GM20000 (cell line): ENCODE results near the gene NRGN.

Source experiments
- DNase-seq: peaks from one replicate; pipeline ENCODE4 v3.0.0; 2012; ENCODE audit warnings: low spot score
- TF ChIP-seq, protein P1 (sequence below): IDR thresholded peaks from 2 replicates; pipeline ENCODE4 v1.5.1; 2012; ENCODE audit warnings: mild to moderate bottlenecking, control low read depth; ENCODE audit errors: extremely low read depth, missing control alignments

NRGN gene

DNA sequence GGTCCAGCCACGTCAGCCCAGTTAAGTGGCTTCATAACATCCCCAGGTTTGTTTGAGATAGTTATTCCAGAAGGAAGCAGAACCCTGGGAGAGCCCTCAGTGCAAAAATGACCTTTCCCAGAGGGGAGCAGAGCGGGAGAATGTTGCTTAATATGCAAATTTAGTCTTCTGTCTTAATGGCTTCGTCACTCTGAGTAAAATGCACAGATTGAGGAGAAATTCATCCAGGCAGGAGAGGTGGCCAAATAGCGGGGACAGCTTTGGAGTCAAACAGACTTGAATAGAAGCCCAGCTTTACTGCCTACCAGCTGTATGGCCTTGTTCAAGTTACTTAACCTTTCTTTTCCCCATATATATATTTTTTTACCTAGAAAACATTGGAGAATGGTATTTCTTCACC lies 12.3 kb upstream of the NRGN start:
- TF ChIP-seq, protein P1, sequence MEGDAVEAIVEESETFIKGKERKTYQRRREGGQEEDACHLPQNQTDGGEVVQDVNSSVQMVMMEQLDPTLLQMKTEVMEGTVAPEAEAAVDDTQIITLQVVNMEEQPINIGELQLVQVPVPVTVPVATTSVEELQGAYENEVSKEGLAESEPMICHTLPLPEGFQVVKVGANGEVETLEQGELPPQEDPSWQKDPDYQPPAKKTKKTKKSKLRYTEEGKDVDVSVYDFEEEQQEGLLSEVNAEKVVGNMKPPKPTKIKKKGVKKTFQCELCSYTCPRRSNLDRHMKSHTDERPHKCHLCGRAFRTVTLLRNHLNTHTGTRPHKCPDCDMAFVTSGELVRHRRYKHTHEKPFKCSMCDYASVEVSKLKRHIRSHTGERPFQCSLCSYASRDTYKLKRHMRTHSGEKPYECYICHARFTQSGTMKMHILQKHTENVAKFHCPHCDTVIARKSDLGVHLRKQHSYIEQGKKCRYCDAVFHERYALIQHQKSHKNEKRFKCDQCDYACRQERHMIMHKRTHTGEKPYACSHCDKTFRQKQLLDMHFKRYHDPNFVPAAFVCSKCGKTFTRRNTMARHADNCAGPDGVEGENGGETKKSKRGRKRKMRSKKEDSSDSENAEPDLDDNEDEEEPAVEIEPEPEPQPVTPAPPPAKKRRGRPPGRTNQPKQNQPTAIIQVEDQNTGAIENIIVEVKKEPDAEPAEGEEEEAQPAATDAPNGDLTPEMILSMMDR: no peak

DNA sequence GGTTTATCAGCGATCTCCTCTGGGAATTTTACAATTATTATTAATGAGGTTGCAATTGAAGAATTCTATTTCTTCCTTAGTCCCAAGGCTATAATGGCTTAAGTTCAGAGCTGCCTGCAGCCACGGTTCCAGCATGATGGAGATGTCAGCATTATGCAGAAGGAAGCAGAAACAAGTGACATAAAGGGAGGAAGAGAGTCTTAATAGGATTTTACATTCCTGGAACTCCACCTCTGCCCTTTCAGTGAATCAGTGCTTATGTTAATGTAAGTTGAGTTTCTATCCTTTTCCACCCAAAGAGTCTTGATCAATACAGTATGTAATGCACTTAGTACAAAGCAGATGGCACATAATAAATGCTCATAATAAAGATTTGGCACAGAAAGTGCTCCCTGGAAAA lies 11.6 kb upstream of the NRGN start:
- TF ChIP-seq, protein P1: no peak
- DNase-seq: no peak

More for the DNA sequence above, 12.3 kb upstream of the NRGN start:
- DNase-seq: no peak

DNA sequence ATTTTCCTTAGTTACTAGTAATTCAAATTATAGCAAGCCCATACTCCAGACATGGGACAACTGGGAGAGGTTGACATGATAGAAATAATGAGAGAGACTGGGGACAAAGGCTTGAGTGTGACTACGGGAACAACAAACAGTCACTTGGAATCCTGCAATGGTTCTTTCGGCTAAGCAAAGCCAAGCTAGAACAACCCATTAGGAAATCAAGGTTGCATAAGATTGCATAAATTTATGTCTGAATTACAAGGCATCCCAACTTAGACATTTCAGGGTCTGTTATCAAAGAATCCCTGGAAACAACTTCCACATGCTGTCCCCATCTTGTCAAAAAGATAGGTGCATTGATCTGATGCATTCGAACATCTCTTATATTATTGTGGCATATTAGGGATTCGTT lies 10.2 kb upstream of the NRGN start:
- no peak for DNase-seq
- TF ChIP-seq, protein P1: no peak

DNA sequence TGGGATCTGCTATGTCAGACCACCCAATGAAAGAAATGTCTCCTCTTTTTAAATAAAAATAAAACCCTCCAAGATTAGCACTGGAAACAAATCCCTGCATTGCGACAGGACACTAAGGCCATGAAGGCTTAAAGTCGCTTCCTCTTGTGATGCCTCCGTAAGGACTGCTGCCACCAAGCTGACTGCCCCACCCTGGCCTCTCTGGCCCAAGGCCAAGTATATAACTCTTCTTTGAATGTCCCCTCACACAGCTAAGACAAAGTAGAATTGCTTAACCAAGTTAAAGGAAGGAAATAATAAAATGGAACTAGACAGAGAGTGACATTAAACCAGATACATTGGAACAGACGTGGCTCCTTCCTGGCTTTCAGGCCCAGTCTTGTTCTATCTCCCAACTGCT lies 7.5 kb upstream of the NRGN start:
- TF ChIP-seq, protein P1: no peak
- DNase-seq: no peak

DNA sequence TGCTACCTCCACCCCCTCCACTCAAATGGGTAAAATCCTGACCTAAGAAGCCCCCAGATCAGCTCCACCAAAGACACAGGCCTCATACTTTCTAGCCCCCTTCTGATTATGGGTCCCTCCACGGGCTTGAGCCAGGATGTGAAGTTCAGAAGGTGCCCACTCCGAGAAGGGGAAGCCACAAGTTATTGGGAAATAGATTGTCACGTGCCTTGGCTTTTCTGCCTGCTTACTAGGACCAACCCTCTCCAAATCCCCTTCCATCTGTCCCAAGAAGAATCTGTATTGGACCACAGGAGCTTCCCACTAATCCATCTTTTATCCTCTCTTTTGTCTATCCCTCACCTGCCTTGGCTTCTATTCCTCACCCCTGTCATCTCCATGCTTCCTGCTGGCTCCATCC lies 3.0 kb upstream of the NRGN start:
- no peak for DNase-seq

DNA sequence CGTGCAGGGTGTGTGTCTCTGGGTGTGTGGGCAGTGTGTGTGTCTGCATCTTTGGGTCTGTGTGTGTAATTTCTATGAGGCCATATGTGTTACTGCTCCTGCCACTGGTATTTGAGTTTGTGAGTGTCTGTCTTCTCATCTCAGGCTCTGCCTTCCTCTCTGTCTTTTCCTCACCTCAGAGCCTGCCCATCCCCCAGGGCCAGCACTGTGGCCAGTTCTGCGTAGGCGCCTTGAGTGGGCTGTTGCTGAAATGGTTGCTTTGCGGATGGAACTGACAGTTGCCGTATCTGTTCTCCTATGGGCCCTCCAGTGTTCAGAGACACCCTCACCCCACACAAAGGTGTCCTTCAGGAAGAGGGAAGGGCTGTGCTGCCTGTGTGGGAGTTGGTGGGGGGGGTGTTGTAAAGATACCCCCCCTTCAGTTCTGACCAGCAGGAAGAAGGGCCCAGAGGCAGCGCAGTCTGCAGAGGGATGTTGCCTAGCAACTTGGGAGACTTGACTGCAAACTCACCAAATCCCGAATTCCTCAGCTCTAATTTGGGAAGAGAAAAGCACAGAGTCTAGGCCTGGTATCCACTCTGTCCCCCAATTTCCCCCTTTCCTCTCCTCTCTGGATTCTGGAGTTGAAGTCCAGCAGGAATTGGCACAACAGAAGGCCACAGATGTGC lies 2.0 kb upstream of the NRGN start:
- DNase-seq: no peak
- TF ChIP-seq, protein P1: no peak

More for the DNA sequence above, 3.0 kb upstream of the NRGN start:
- TF ChIP-seq, protein P1: no peak

DNA sequence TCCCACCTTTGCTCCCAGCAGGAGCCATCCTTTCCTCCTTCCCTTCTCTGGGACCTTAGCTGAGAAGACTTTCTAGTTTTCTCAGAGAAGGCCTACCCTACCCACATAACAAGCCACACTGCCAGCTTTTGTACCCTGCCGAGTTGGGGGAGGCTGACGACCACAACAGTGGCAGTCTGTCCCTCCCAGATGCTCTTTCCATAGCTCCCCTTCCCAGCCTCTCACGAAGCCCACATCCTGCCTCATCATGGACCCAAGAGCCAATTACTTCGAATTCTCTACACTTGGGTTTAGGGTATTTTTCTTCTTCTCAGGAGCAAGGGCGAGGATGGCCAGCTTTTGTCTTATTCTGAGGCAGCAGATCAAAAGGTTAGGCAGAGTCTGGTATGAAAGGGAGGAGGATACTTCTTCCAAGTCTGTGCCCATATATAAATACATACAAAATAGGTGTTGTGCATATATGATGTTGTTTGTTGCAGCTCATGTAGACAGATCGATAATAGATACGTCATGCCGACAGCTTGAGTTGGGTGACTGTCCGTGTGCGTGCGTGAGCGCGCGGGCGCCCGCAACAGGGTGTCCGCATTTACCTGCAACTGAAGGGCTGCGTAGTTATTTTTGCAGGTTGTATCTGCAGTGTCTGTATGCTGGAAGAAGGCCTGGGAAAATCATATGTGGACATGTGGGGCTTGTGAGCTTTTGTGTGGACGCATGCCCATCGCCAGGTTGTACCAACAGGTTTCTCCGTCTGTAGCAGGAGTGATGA lies 846 bp upstream of the NRGN start:
- TF ChIP-seq, protein P1: no peak
- DNase-seq: no peak
